ENCODE measurements around the gene MTMR12.

GRCh38 chr5:32314658-32315057 lies 1.9 kb upstream of the MTMR12 start:
- TF ChIP-seq POLR2A (IDR thresholded peaks at IDR 0.05) (no peak), CTCF (IDR thresholded peaks at IDR 0.05) (no peak)

All from prostate gland (tissue), 2 donors.